Ishikawa (cell line): Measurements from ENCODE around the gene ASPN.

Experiments
- CEBPB ChIP-seq: IDR thresholded peaks from 2 replicates; pipeline ENCODE4 v1.6.1; 2012
- CREB1 ChIP-seq: IDR thresholded peaks from 2 replicates; pipeline ENCODE4 v1.6.1; 2012; ENCODE audit warnings: low read depth
- EGR1 ChIP-seq: IDR thresholded peaks from 2 replicates; pipeline ENCODE4 v1.6.1; 2012
- EP300 ChIP-seq: IDR thresholded peaks from 2 replicates; pipeline ENCODE4 v1.6.1; 2012; ENCODE audit warnings: borderline replicate concordance
- FOXM1 ChIP-seq: IDR thresholded peaks from 2 replicates; pipeline ENCODE4 v1.6.1; 2012; ENCODE audit warnings: low read depth, borderline replicate concordance
- MAX ChIP-seq: IDR thresholded peaks from 2 replicates; pipeline ENCODE4 v1.6.1; 2012
- NFIC ChIP-seq: IDR thresholded peaks from 2 replicates; pipeline ENCODE4 v1.6.1; 2012
- RAD21 ChIP-seq: IDR thresholded peaks from 2 replicates; pipeline ENCODE4 v1.6.1; 2012; ENCODE audit warnings: low read depth
- TAF1 ChIP-seq: IDR thresholded peaks from 2 replicates; pipeline ENCODE4 v1.6.1; 2012; ENCODE audit warnings: low read depth, mild to moderate bottlenecking
- TEAD4 ChIP-seq: IDR thresholded peaks from 2 replicates; pipeline ENCODE4 v1.6.1; 2012
- YY1 ChIP-seq: IDR thresholded peaks from 2 replicates; pipeline ENCODE4 v1.6.1; 2012; ENCODE audit warnings: low read depth
- ZBTB7A ChIP-seq: IDR thresholded peaks from 2 replicates; pipeline ENCODE4 v1.6.1; 2012; ENCODE audit warnings: low read depth
- TF ChIP-seq, protein P1 (sequence below): IDR thresholded peaks from 2 replicates; pipeline ENCODE4 v1.6.1; 2012; ENCODE audit warnings: low read depth, mild to moderate bottlenecking
- TF ChIP-seq, protein P2 (sequence below): IDR thresholded peaks from 2 replicates; pipeline ENCODE4 v1.6.1; 2012

DNA sequence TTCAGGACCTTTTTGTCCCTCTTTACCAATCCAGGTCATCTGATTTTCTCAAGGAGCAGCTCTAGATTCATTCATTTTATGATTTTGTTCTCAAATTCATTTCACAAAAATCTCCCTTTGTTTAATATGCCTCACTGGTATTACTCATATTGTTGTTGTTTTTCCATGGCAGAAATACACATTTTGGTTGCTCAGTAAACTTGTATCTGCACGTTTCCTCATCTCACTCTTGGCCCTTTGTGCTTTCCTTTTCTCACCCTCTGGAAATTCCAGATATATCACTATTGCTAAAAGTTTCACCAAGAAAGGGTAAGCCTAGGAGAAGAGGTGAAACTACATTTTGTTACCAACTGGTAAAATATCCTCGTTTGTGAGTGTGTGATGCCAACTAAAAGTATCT lies 14.8 kb downstream of the ASPN start:
- no peak for TF ChIP-seq NFIC
- TF ChIP-seq, protein P1, sequence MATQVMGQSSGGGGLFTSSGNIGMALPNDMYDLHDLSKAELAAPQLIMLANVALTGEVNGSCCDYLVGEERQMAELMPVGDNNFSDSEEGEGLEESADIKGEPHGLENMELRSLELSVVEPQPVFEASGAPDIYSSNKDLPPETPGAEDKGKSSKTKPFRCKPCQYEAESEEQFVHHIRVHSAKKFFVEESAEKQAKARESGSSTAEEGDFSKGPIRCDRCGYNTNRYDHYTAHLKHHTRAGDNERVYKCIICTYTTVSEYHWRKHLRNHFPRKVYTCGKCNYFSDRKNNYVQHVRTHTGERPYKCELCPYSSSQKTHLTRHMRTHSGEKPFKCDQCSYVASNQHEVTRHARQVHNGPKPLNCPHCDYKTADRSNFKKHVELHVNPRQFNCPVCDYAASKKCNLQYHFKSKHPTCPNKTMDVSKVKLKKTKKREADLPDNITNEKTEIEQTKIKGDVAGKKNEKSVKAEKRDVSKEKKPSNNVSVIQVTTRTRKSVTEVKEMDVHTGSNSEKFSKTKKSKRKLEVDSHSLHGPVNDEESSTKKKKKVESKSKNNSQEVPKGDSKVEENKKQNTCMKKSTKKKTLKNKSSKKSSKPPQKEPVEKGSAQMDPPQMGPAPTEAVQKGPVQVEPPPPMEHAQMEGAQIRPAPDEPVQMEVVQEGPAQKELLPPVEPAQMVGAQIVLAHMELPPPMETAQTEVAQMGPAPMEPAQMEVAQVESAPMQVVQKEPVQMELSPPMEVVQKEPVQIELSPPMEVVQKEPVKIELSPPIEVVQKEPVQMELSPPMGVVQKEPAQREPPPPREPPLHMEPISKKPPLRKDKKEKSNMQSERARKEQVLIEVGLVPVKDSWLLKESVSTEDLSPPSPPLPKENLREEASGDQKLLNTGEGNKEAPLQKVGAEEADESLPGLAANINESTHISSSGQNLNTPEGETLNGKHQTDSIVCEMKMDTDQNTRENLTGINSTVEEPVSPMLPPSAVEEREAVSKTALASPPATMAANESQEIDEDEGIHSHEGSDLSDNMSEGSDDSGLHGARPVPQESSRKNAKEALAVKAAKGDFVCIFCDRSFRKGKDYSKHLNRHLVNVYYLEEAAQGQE, result no peak
- no peak for TF ChIP-seq MAX
- no peak for TF ChIP-seq RAD21
- no peak for TF ChIP-seq CREB1
- TF ChIP-seq CEBPB, result no peak
- TF ChIP-seq FOXM1, result no peak
- no peak for TF ChIP-seq EP300
- TF ChIP-seq, protein P2, sequence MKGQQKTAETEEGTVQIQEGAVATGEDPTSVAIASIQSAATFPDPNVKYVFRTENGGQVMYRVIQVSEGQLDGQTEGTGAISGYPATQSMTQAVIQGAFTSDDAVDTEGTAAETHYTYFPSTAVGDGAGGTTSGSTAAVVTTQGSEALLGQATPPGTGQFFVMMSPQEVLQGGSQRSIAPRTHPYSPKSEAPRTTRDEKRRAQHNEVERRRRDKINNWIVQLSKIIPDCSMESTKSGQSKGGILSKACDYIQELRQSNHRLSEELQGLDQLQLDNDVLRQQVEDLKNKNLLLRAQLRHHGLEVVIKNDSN, result no peak
- no peak for TF ChIP-seq TAF1
- no peak for TF ChIP-seq YY1
- TF ChIP-seq TEAD4, result no peak
- no peak for TF ChIP-seq EGR1
- TF ChIP-seq ZBTB7A, result no peak
